OCI-LY3 (cell line): ENCODE results near the gene CHAF1A.

ENCODE experiments used
- H2AFZ ChIP-seq: fragments of 200-600, 300-600 bp; shearing (Covaris generic); 2 replicates; pipeline ENCODE4 v1.6.0; 2014; ENCODE audit warnings: antibody characterized with exemption, low read depth, low read length
- H3K27ac ChIP-seq: fragments of 200-600, 300-600 bp; sonication (generic); 2 replicates; pipeline ENCODE4 v1.5.1; 2014; ENCODE audit warnings: mild to moderate bottlenecking, low read length, moderate library complexity, mixed read lengths
- H3K27me3 ChIP-seq: fragments of 200-600, 300-600 bp; sonication (generic); 2 replicates; pipeline ENCODE4 v1.6.1; 2014; ENCODE audit warnings: low read depth, low read length, mixed read lengths
- H3K36me3 ChIP-seq: fragments of 200-600, 300-600 bp; sonication (generic); replicated peaks from 2 replicates; pipeline ENCODE3; 2014; ENCODE audit warnings: low read depth, low read length, mixed read lengths
- H3K4me1 ChIP-seq: fragments of 300-600, 200-600 bp; sonication (generic); 2 replicates; pipeline ENCODE4 v1.6.1; 2014; ENCODE audit warnings: low read length, mixed read lengths
- H3K4me2 ChIP-seq: fragments of 200-600, 300-600 bp; sonication (generic); 2 replicates; pipeline ENCODE4 v1.6.1; 2014; ENCODE audit warnings: low read length, mixed read lengths
- H3K4me3 ChIP-seq: fragments of 300-600, 200-600 bp; sonication (generic); 2 replicates; pipeline ENCODE4 v1.5.1; 2014; ENCODE audit warnings: antibody characterized with exemption, mild to moderate bottlenecking, low read length, moderate library complexity
- H3K79me2 ChIP-seq: fragments of 300-600, 200-600 bp; shearing (Covaris generic); 2 replicates; pipeline ENCODE4 v1.6.1; 2014; ENCODE audit warnings: mild to moderate bottlenecking, low read length, mixed read lengths
- H3K9ac ChIP-seq: fragments of 300-600, 200-600 bp; shearing (Covaris generic); 2 replicates; pipeline ENCODE4 v1.6.0; 2014; ENCODE audit warnings: mild to moderate bottlenecking, low read length, moderate library complexity
- H3K9me3 ChIP-seq: fragments of 200-600, 300-600 bp; shearing (Covaris generic); 2 replicates; pipeline ENCODE4 v1.6.1; 2014; ENCODE audit warnings: low read length, mixed read lengths; ENCODE audit not compliant: insufficient read depth
- H4K20me1 ChIP-seq: fragments of 200-600, 300-600 bp; sonication (generic); 2 replicates; pipeline ENCODE4 v1.6.1; 2016; ENCODE audit warnings: low read length, mixed read lengths; ENCODE audit not compliant: insufficient read depth
- EZH2phosphoT487 ChIP-seq: fragments of 200-600 bp; shearing (Covaris generic); IDR thresholded peaks from 2 replicates; pipeline ENCODE4 v1.6.1; 2018; ENCODE audit warnings: antibody characterized with exemption, mixed run types, low read depth
- TF ChIP-seq, protein P1 (sequence below): fragments of 200-600, 300-600 bp; sonication (generic); IDR thresholded peaks from 2 replicates; pipeline ENCODE4 v1.5.1; 2014; ENCODE audit warnings: antibody characterized with exemption, low read length, low read depth

CHAF1A gene

DNA sequence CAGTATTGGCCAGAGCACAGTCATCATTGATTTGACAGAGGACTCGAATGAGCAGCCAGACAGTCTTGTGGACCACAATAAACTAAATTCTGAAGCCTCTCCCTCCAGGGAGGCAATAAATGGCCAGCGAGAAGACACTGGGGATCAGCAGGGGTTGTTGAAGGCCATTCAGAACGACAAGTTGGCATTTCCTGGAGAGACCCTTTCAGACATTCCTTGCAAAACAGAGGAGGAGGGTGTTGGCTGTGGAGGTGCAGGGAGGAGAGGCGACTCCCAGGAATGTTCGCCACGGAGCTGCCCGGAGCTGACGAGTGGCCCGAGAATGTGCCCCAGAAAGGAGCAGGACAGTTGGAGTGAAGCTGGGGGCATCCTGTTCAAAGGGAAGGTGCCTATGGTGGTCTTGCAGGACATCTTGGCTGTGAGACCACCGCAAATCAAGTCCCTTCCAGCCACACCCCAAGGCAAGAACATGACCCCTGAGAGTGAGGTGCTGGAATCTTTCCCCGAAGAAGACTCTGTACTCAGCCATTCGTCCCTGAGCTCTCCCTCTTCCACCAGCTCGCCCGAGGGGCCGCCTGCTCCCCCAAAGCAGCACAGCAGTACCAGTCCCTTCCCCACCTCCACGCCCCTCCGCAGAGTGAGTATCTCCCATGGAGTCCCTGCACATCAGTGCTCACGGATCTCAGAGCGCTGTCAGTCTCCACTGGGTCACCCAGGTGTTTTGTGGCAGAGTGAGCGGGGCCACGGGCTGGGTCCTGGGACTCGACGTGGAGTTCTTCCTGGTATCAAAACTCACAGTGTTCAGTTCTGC, 6.9 kb downstream of the CHAF1A start:
- H3K9me3 ChIP-seq: no peaks in the 10 kb centered on the region
- H3K79me2 ChIP-seq: peaks cover 98% of the 10 kb centered on the region
- H3K4me3 ChIP-seq: no peak overlapping the region
- H3K27ac ChIP-seq: no peak overlapping the region
- H3K9ac ChIP-seq: no peak overlapping the region
- H3K27me3 ChIP-seq: no peaks in the 10 kb centered on the region
- H2AFZ ChIP-seq: no peak overlapping the region
- peaks cover 9% of the 10 kb centered on the region for H3K4me1 ChIP-seq
- no peak for TF ChIP-seq EZH2phosphoT487
- TF ChIP-seq, protein P1, sequence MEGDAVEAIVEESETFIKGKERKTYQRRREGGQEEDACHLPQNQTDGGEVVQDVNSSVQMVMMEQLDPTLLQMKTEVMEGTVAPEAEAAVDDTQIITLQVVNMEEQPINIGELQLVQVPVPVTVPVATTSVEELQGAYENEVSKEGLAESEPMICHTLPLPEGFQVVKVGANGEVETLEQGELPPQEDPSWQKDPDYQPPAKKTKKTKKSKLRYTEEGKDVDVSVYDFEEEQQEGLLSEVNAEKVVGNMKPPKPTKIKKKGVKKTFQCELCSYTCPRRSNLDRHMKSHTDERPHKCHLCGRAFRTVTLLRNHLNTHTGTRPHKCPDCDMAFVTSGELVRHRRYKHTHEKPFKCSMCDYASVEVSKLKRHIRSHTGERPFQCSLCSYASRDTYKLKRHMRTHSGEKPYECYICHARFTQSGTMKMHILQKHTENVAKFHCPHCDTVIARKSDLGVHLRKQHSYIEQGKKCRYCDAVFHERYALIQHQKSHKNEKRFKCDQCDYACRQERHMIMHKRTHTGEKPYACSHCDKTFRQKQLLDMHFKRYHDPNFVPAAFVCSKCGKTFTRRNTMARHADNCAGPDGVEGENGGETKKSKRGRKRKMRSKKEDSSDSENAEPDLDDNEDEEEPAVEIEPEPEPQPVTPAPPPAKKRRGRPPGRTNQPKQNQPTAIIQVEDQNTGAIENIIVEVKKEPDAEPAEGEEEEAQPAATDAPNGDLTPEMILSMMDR: no peak
- peaks cover 73% of the 10 kb centered on the region for H4K20me1 ChIP-seq
- H3K36me3 ChIP-seq: peaks cover 63% of the 10 kb centered on the region
- no peak overlapping the region for H3K4me2 ChIP-seq

DNA sequence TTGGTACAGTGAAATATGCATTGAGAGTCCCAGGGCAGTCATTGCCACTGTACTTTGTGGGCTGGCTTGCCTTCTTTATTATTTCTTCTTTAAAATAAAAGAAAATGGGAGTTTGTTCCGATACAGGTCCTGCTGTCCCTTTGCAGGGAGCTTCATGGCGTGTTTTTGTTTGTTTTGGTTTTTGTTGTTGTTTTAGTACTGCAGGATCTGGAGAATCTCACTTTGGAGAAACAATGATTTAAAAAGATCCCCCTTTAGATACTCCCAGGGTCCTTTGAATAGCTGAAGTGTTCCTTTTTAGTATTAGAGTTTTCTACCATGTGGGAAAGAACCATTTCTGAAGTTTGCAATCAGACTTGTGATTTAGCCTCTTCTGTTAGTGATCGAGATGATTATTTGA, 11.1 kb downstream of the CHAF1A start:
- H4K20me1 ChIP-seq: peaks cover 74% of the 10 kb centered on the region
- peaks cover 99% of the 10 kb centered on the region for H3K79me2 ChIP-seq
- H3K4me3 ChIP-seq: no peak overlapping the region
- no peak overlapping the region for H3K9ac ChIP-seq
- no peaks in the 10 kb centered on the region for H3K9me3 ChIP-seq
- no peaks in the 10 kb centered on the region for H3K4me1 ChIP-seq
- H3K36me3 ChIP-seq: peaks cover 68% of the 10 kb centered on the region
- TF ChIP-seq EZH2phosphoT487: no peak
- TF ChIP-seq, protein P1: no peak
- no peaks in the 10 kb centered on the region for H3K27me3 ChIP-seq
- H3K4me2 ChIP-seq: no peak overlapping the region
- no peak overlapping the region for H3K27ac ChIP-seq
- H2AFZ ChIP-seq: no peak overlapping the region

DNA sequence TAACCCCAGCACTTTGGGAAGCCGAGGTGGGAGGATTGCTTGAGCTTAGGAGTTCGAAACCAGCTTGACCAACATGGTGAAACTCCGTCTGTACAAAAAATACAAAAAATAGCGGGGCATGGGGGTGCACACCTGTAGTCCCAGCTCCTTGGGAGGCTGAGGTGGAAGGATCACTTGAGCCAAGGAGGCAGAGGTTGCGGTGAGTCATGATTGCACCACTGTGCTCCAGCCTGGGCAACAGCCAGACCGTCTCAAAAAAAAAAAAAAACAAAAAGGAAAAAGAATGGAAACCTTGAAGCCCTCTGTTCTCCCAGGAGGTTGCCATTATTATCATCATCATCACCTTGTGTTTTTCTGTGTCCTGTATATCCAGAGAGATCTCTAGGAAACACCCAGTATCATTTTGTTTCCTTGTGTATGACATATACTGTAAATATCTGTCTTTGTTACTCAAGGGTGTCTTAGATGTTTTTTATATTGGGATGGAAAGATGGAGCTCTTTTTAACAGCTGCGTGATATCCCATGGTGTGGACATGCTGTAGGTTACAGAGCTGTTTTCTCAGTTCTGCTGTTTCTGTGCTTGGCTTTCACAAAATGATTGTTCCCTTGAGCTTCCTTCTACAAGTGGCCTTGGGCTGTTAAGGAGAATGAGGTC, 11.8 kb downstream of the CHAF1A start:
- TF ChIP-seq, protein P1: no peak
- no peak for TF ChIP-seq EZH2phosphoT487
- no peak overlapping the region for H3K27ac ChIP-seq
- peaks cover 67% of the 10 kb centered on the region for H4K20me1 ChIP-seq
- no peaks in the 10 kb centered on the region for H3K27me3 ChIP-seq
- H3K9ac ChIP-seq: no peak overlapping the region
- no peak overlapping the region for H3K4me2 ChIP-seq
- H3K9me3 ChIP-seq: no peaks in the 10 kb centered on the region
- H2AFZ ChIP-seq: no peak overlapping the region
- H3K79me2 ChIP-seq: peaks cover 97% of the 10 kb centered on the region
- H3K4me1 ChIP-seq: no peaks in the 10 kb centered on the region
- H3K4me3 ChIP-seq: no peak overlapping the region
- peaks cover 61% of the 10 kb centered on the region for H3K36me3 ChIP-seq

DNA sequence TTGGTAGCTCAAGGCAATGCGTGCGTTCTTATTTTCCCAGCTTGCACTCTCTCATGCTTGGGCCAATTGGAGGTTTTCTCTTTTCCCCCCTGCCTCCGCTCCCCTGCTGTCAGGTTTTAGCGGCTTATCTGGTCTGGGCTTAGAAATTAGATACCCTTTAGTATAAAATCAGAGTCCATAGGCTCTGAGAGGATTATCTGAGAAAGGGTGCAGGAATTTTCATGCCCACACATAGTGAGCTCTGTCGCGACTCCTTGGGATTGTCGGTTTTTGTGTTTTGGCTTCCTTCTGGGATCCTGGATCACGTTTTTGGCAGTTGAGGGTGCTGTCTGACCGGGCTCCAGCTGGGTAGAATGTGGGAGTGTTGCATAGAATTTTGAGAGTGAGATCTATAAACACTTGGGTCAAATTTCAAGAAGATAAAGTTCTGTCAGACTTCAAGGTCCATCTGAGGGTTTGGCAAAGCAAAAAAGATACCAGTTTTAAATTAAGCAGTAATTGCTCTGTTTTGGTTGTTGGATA, 12.4 kb downstream of the CHAF1A start:
- Histone ChIP-seq H3K4me1 (no peaks in the 10 kb centered on the region), H3K79me2 (peaks cover 96% of the 10 kb centered on the region), H3K27me3 (no peaks in the 10 kb centered on the region), H3K9me3 (no peaks in the 10 kb centered on the region), H2AFZ (no peak overlapping the region), H3K36me3 (peaks cover 58% of the 10 kb centered on the region), H3K27ac (no peak overlapping the region), H3K4me2 (no peak overlapping the region), H3K9ac (no peak overlapping the region), H3K4me3 (no peak overlapping the region), H4K20me1 (peaks cover 65% of the 10 kb centered on the region)
- TF ChIP-seq, protein P1: no peak
- TF ChIP-seq EZH2phosphoT487: no peak
